Fibroblast of lung (primary cell): ENCODE measurements around the gene SOX10.

Experiments used
- EZH2 ChIP-seq: IDR thresholded peaks from 2 replicates; pipeline ENCODE4 v1.5.1; 2012; ENCODE audit warnings: low read length, control low read depth, mild to moderate bottlenecking; ENCODE audit errors: missing control alignments
- TF ChIP-seq, protein P1 (sequence below), 2 donors: IDR thresholded peaks in 1 of 2; conservative IDR thresholded peaks in 1 of 2; 1 replicate in 1 of 2; 2 replicates in 1 of 2; pipeline ENCODE4 v1.5.1; 2011 to 2012; ENCODE audit warnings: low read length in 2 of 2, control low read depth in 1 of 2, inconsistent platforms in 1 of 2, low read depth in 1 of 2, mild to moderate bottlenecking in 1 of 2

DNA sequence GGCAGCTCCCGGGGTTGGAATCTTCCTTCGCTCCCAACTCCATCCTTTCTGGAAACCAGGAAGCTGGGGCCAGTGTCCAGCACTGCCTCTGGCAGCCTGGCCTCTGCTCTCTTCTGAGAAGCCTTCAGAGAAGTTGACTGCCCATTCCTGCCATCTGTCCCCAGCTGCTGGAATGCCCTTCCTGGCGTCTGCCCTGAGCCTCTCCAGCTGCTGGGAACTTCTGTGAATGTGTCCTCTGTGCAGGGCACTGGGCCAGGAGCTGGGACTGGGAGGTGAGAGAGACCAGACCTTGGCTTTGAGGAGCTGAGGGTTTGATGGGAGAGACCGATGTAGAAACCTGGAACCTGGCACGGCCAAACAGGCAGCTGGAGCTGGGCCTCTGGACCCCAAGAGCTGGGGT, 5.9 kb upstream of the SOX10 start:
- TF ChIP-seq, protein P1, sequence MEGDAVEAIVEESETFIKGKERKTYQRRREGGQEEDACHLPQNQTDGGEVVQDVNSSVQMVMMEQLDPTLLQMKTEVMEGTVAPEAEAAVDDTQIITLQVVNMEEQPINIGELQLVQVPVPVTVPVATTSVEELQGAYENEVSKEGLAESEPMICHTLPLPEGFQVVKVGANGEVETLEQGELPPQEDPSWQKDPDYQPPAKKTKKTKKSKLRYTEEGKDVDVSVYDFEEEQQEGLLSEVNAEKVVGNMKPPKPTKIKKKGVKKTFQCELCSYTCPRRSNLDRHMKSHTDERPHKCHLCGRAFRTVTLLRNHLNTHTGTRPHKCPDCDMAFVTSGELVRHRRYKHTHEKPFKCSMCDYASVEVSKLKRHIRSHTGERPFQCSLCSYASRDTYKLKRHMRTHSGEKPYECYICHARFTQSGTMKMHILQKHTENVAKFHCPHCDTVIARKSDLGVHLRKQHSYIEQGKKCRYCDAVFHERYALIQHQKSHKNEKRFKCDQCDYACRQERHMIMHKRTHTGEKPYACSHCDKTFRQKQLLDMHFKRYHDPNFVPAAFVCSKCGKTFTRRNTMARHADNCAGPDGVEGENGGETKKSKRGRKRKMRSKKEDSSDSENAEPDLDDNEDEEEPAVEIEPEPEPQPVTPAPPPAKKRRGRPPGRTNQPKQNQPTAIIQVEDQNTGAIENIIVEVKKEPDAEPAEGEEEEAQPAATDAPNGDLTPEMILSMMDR (conservative IDR thresholded peaks at IDR 0.05 in 1 of 2, IDR thresholded peaks at IDR 0.05 in 1 of 2; ENCODE audit: low read depth in 1 of 2, low read length in 2 of 2), result no peak
- TF ChIP-seq EZH2, result no peak
